Fibroblast of skin of back (primary cell): Measurements from ENCODE around the gene MTFR1L.

ENCODE experiments used
- DNase-seq: peaks from one replicate; pipeline ENCODE4 v3.0.0-alpha.2; 2013

Gene MTFR1L

GRCh38 chr1:25807480-25808390 lies 12.0 kb upstream of the MTFR1L start:
- no peak for DNase-seq

- no peak for DNase-seq
Measured at GRCh38 chr1:25808481-25809244, 11.1 kb upstream of the MTFR1L start.

- no peak for DNase-seq
Measured at GRCh38 chr1:25809283-25809926, 10.3 kb upstream of the MTFR1L start.

- no peak for DNase-seq
Measured at GRCh38 chr1:25809929-25810328, 9.8 kb upstream of the MTFR1L start.

GRCh38 chr1:25810341-25811299 lies 9.1 kb upstream of the MTFR1L start:
- DNase-seq, result peak; percentile 44

GRCh38 chr1:25811384-25812082 lies 8.2 kb upstream of the MTFR1L start:
- no peak for DNase-seq

DNA sequence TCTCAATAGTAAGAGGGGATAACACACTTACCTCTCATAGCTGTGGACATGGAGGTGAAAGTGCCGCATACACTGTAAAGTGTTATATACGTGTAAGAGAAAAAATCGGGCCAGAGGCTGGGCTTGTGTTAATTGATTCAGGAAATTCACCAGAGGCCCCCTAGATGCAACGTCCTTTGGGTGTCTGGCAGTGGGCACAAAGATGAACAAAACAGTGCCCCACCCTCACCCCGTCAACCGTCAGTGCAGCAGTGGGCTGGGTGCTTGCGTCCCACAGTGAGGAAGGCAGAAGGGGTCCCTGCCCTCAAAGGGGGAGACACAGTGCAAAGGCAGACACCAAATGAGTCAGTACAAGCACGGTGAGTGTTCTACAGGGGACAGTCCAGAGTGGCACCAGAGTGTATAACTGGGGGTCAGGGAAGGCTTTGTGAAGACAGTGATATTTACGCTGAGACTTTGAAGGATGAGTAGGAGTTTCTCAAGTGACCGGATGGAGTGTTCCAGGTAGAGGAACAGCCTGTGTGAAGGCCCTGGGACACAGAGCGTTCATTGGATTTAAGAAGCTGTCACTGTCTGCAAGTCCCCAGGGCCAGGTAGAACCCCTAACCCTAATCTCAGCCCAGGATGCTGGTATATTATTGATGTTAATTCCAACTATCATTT lies 6.6 kb upstream of the MTFR1L start:
- no peak for DNase-seq

GRCh38 chr1:25813734-25814471 lies 5.9 kb upstream of the MTFR1L start:
- DNase-seq, result no peak

- DNase-seq, result no peak
Measured at GRCh38 chr1:25814549-25815087, 5.1 kb upstream of the MTFR1L start.

GRCh38 chr1:25815208-25816111 lies 4.3 kb upstream of the MTFR1L start:
- DNase-seq, result no peak

- no peak for DNase-seq
Measured at GRCh38 chr1:25816112-25816718, 3.5 kb upstream of the MTFR1L start.

GRCh38 chr1:25817840-25818501 lies 1.8 kb upstream of the MTFR1L start:
- no peak for DNase-seq

DNA sequence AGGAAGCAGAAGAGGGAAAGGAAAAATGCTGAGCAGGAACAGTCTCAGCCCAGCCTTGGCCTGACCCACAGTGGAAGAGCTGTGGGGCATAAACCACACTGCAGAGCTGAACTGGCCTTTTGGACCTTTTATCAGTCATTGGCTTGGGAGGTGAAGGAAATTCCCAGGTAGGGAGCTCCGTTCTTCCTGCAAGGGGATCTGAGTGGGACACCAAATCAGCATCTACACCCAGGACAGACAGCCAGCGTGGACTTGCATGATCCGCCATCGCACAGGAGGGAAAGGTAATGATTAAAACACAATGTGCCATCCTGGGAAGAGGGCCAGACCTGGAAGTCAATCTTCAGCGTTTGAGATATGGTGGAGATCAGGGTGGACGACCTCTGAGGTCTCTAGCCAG lies 1.2 kb upstream of the MTFR1L start:
- no peak for DNase-seq

- peak; percentile 75 for DNase-seq
Measured at GRCh38 chr1:25820247-25821111, 725 bp downstream of the MTFR1L start.

GRCh38 chr1:25821112-25821476 lies 1.3 kb downstream of the MTFR1L start:
- DNase-seq, result no peak

GRCh38 chr1:25821630-25822091 lies 1.9 kb downstream of the MTFR1L start:
- no peak for DNase-seq

DNA sequence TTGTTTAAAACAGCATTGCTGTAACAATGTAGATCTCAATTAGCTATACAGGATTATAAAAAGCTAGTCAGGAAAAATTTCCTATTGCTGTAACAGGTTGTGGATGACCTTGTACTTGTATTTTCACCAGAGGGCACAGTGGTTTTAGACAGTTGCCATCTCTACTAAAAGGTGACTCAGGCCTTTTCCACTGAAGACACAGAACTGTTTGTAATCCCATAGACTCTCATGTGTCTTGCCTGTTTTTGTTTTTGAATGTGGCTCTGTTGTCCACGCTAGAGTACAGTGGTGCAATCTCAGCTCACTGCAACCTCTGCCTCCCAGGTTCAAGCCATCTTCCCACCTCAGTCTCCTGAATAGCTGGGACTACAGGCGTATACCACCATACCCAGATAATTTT lies 5.9 kb downstream of the MTFR1L start:
- no peak for DNase-seq
